Measurements from ENCODE around the gene PLEKHG1.

DNA sequence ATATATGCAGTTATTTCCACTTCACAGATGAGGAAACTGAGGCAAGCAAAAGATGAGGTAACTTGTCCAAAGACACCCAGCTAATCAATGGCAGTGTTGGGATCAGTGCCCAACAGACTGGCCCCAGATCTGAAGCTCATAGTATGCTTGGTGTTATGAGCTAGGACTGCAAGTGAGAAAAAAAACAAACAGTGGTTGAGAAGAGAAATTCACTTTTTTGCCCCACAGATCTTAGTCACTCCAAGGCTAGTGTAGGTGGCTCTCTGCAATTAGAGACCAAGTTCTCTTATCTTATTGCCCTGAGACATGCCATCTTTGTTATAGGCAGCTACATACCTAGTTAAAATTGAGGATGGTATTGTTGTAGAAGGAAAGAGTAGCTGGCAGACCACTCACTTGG, 16.3 kb downstream of the PLEKHG1 start:
- TF ChIP-seq ERF (CRISPR knock-in tag; IDR thresholded peaks at IDR 0.05) (no peak), HNRNPK (IDR thresholded peaks at IDR 0.05; ENCODE audit: low read depth, low read length, poor library complexity, severe bottlenecking) (no peak)
- TF ChIP-seq, protein P1, sequence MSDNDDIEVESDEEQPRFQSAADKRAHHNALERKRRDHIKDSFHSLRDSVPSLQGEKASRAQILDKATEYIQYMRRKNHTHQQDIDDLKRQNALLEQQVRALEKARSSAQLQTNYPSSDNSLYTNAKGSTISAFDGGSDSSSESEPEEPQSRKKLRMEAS (IDR thresholded peaks at IDR 0.05), result no peak
- TF ChIP-seq, protein P2, sequence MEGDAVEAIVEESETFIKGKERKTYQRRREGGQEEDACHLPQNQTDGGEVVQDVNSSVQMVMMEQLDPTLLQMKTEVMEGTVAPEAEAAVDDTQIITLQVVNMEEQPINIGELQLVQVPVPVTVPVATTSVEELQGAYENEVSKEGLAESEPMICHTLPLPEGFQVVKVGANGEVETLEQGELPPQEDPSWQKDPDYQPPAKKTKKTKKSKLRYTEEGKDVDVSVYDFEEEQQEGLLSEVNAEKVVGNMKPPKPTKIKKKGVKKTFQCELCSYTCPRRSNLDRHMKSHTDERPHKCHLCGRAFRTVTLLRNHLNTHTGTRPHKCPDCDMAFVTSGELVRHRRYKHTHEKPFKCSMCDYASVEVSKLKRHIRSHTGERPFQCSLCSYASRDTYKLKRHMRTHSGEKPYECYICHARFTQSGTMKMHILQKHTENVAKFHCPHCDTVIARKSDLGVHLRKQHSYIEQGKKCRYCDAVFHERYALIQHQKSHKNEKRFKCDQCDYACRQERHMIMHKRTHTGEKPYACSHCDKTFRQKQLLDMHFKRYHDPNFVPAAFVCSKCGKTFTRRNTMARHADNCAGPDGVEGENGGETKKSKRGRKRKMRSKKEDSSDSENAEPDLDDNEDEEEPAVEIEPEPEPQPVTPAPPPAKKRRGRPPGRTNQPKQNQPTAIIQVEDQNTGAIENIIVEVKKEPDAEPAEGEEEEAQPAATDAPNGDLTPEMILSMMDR (CRISPR knock-in tag; IDR thresholded peaks at IDR 0.05), result no peak

Data from HepG2 (cell line).